HPDE6-E6E7 (cell line): Measurements from ENCODE around the gene ZNF814.
"Not testable (repeated sequence)": the region's sequence is repeated elsewhere in the genome, so short reads cannot be mapped to it uniquely, and the experiment has no call there.

Experiments
- DNase-seq: peaks from one replicate; pipeline ENCODE4 v3.0.0; 2011; ENCODE audit warnings: missing footprints; ENCODE audit errors: extremely low spot score

Gene ZNF814

GRCh38 chr19:57888560-57889231 lies at the start of gene ZNF814:
ZNF814 (minus strand) TSS chr19:57889037; CDS start chr19:57888802, 235 bp downstream.
- DNase-seq = peak; percentile 69

GRCh38 chr19:57935731-57936130 lies 46.9 kb upstream of the ZNF814 start:
- DNase-seq = no peak

GRCh38 chr19:57934820-57935665 lies 46.2 kb upstream of the ZNF814 start, which contains the start of gene ZNF418:
ZNF418 (minus strand) TSS chr19:57935402; CDS start chr19:57933822, 1,580 bp downstream.
- DNase-seq = peak; percentile 79

GRCh38 chr19:57927587-57927986 lies 38.8 kb upstream of the ZNF814 start:
- DNase-seq = no peak

GRCh38 chr19:57916168-57916995 lies 27.5 kb upstream of the ZNF814 start, which contains the start of gene ZNF417:
ZNF417 (minus strand) TSS chr19:57916592; CDS start chr19:57916411, 181 bp downstream.
- peak; percentile 93 for DNase-seq

- no peak for DNase-seq
Observed at GRCh38 chr19:57914531-57914930, 25.7 kb upstream of the ZNF814 start.

GRCh38 chr19:57907394-57907793 lies 18.6 kb upstream of the ZNF814 start:
- DNase-seq = no peak

- DNase-seq = no peak
Observed at GRCh38 chr19:57905258-57905657, 16.4 kb upstream of the ZNF814 start.

- no peak for DNase-seq
Observed at GRCh38 chr19:57903618-57904184, 14.9 kb upstream of the ZNF814 start.

- no peak for DNase-seq
Observed at GRCh38 chr19:57900311-57900710, 11.5 kb upstream of the ZNF814 start.

GRCh38 chr19:57890706-57891105 lies 1.9 kb upstream of the ZNF814 start:
- peak; percentile 13 for DNase-seq

GRCh38 chr19:57888107-57888559 lies 704 bp downstream of the ZNF814 start:
- peak; percentile 15 for DNase-seq

GRCh38 chr19:57887195-57887941 lies 1.5 kb downstream of the ZNF814 start:
- no peak for DNase-seq

- DNase-seq = no peak
Observed at GRCh38 chr19:57886046-57886445, 2.8 kb downstream of the ZNF814 start.

- DNase-seq = not testable (repeated sequence)
Observed at GRCh38 chr19:57873883-57874799, 14.7 kb downstream of the ZNF814 start.

GRCh38 chr19:57872450-57872849 lies 16.4 kb downstream of the ZNF814 start:
- DNase-seq = no peak

- DNase-seq = no peak
Observed at GRCh38 chr19:57870225-57870624, 18.6 kb downstream of the ZNF814 start.

- not testable (repeated sequence) for DNase-seq
Observed at GRCh38 chr19:57869655-57870054, 19.2 kb downstream of the ZNF814 start.

- no peak for DNase-seq
Observed at GRCh38 chr19:57867868-57868492, 20.9 kb downstream of the ZNF814 start.
